Nephron progenitor cell (in vitro differentiated cells): ENCODE data around the gene UBA1.

Experiments
- DNase-seq: peaks from one replicate; pipeline ENCODE4 v3.0.0; 2021
- H3K27ac Mint-ChIP-seq: 2 replicates; pipeline ENCODE4 v1.8.0; 2021; ENCODE audit warnings: mild to moderate bottlenecking, moderate library complexity, mixed read lengths
- H3K27me3 Mint-ChIP-seq: 2 replicates; pipeline ENCODE4 v1.8.0; 2021; ENCODE audit warnings: mild to moderate bottlenecking, low read depth, mixed read lengths; ENCODE audit not compliant: poor library complexity
- H3K36me3 Mint-ChIP-seq: 2 replicates; pipeline ENCODE4 v1.8.0; 2021; ENCODE audit warnings: low read depth, mixed read lengths
- H3K4me1 Mint-ChIP-seq: 2 replicates; pipeline ENCODE4 v1.8.0; 2021; ENCODE audit warnings: mixed read lengths
- H3K4me3 Mint-ChIP-seq: 2 replicates; pipeline ENCODE4 v1.8.0; 2021; ENCODE audit warnings: mild to moderate bottlenecking, moderate library complexity, mixed read lengths
- H3K9me3 Mint-ChIP-seq: 2 replicates; pipeline ENCODE4 v1.8.0; 2021; ENCODE audit warnings: mild to moderate bottlenecking, moderate library complexity, mixed read lengths
- TF ChIP-seq, protein P1 (sequence below): fragments of 200-600 bp; sonication (generic); IDR thresholded peaks from 2 replicates; pipeline ENCODE4 v1.5.0; 2021; ENCODE audit warnings: antibody characterized with exemption

Gene UBA1

DNA sequence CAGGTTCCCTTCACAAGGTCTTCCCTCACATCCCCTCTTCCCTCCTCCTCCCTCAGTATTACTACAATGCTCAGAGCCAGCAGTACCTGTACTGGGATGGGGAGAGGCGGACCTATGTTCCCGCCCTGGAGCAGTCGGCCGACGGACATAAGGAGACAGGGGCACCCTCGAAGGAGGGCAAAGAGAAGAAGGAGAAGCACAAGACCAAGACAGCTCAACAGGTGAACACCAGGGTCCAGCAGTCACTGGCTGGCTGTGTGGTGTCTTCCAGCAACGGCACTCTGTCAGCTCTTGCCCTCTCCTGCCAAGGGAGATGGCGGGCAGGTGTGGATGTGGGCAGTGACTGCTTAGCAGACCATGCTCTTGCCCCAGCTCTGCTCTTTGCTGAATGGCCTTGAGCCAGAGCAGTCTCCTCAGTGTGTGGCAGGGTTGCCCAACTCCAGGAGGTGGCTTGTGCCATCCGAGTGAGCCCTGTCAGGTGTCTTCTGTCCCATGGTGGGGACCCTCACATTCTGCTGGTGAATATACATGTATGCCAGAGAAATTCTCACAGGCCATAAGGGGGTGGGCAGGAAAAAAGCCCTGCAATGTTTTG, 11.4 kb upstream of the UBA1 start:
- no peaks in the 10 kb centered on the region for H3K4me1 Mint-ChIP-seq
- peak overlapping the region; percentile 26 for H3K27ac Mint-ChIP-seq
- H3K27me3 Mint-ChIP-seq: no peaks in the 10 kb centered on the region
- H3K4me3 Mint-ChIP-seq: no peak overlapping the region
- H3K36me3 Mint-ChIP-seq: peaks cover 37% of the 10 kb centered on the region
- H3K9me3 Mint-ChIP-seq: peaks cover 40% of the 10 kb centered on the region
- no peak for DNase-seq
- TF ChIP-seq, protein P1, sequence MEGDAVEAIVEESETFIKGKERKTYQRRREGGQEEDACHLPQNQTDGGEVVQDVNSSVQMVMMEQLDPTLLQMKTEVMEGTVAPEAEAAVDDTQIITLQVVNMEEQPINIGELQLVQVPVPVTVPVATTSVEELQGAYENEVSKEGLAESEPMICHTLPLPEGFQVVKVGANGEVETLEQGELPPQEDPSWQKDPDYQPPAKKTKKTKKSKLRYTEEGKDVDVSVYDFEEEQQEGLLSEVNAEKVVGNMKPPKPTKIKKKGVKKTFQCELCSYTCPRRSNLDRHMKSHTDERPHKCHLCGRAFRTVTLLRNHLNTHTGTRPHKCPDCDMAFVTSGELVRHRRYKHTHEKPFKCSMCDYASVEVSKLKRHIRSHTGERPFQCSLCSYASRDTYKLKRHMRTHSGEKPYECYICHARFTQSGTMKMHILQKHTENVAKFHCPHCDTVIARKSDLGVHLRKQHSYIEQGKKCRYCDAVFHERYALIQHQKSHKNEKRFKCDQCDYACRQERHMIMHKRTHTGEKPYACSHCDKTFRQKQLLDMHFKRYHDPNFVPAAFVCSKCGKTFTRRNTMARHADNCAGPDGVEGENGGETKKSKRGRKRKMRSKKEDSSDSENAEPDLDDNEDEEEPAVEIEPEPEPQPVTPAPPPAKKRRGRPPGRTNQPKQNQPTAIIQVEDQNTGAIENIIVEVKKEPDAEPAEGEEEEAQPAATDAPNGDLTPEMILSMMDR: no peak

- Mint-ChIP-seq H3K9me3 (peaks cover 25% of the 10 kb centered on the region), H3K27me3 (no peaks in the 10 kb centered on the region), H3K27ac (no peak overlapping the region), H3K36me3 (peaks cover 25% of the 10 kb centered on the region), H3K4me3 (no peak overlapping the region), H3K4me1 (no peaks in the 10 kb centered on the region)
- no peak for DNase-seq
- TF ChIP-seq, protein P1: no peak
Observed at GRCh38 chrX:47184486-47184885, 9.1 kb upstream of the UBA1 start.

- Mint-ChIP-seq H3K27ac (no peak overlapping the region), H3K4me3 (no peak overlapping the region), H3K36me3 (peaks cover 24% of the 10 kb centered on the region), H3K27me3 (no peaks in the 10 kb centered on the region), H3K4me1 (no peaks in the 10 kb centered on the region), H3K9me3 (peaks cover 21% of the 10 kb centered on the region)
- TF ChIP-seq, protein P1: no peak
- no peak for DNase-seq
Observed at GRCh38 chrX:47185241-47185640, 8.4 kb upstream of the UBA1 start.

DNA sequence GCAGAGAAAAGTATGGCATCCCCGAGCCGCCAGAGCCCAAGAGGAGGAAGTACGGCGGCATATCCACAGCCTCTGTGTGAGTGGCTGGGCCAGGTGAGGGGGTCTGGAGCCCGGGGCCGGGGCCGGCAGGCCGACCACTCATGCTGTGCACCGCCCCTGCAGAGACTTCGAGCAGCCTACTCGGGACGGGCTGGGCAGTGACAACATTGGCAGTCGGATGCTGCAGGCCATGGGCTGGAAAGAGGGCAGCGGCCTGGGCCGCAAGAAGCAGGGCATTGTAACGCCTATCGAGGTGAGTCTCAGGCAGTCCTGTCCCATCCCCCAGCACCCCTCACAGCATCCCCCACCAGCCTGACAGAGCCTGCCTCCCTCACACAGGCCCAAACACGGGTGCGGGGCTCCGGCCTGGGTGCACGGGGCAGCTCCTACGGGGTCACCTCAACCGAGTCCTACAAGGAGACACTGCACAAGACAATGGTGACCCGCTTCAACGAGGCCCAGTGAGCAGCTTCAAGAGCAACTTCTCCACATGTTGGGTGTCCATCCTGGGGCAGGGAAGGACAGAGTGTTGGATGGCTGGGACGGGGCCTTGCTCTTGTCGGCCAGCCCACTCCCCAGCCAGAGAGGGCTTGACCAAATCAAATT, 7.4 kb upstream of the UBA1 start:
- TF ChIP-seq, protein P1: no peak
- Mint-ChIP-seq H3K4me1 (no peaks in the 10 kb centered on the region), H3K4me3 (no peak overlapping the region), H3K9me3 (peaks cover 21% of the 10 kb centered on the region), H3K27me3 (peaks cover 3% of the 10 kb centered on the region), H3K36me3 (peaks cover 18% of the 10 kb centered on the region), H3K27ac (peak overlapping the region; percentile 42)
- DNase-seq: no peak

- Mint-ChIP-seq H3K4me3 (no peak overlapping the region), H3K36me3 (peaks cover 18% of the 10 kb centered on the region), H3K27ac (no peak overlapping the region), H3K9me3 (peaks cover 18% of the 10 kb centered on the region), H3K27me3 (peaks cover 3% of the 10 kb centered on the region), H3K4me1 (no peaks in the 10 kb centered on the region)
- no peak for DNase-seq
- TF ChIP-seq, protein P1: no peak
Observed at GRCh38 chrX:47187106-47187677, 6.4 kb upstream of the UBA1 start.
